Immature natural killer cell (primary cell): ENCODE data around the gene RAB28. TPM values are rescaled to one million over a fixed set of nuclear protein-coding genes. Genes with fewer than 3 reads are reported as not detected.

Experiments
- DNase-seq, 3 donors: peaks; one replicate each; pipeline ENCODE4 v3.0.0; 2022; ENCODE audit warnings: mixed read lengths in 1 of 3
- H3K27ac Mint-ChIP-seq, 6 donors: one replicate each; pipeline ENCODE4 v1.8.0; 2020; ENCODE audit warnings: mixed read lengths in 6 of 6, mild to moderate bottlenecking in 5 of 6, inconsistent platforms in 4 of 6, moderate library complexity in 3 of 6
- H3K27me3 Mint-ChIP-seq, 3 donors: one replicate each; pipeline ENCODE4 v1.8.0; 2020 to 2021; ENCODE audit warnings: low read depth in 3 of 3, mild to moderate bottlenecking in 3 of 3, mixed read lengths in 3 of 3, moderate library complexity in 3 of 3, inconsistent platforms in 1 of 3
- H3K36me3 Mint-ChIP-seq, 3 donors: one replicate each; pipeline ENCODE4 v1.8.0; 2020; ENCODE audit warnings: mixed read lengths in 3 of 3, inconsistent platforms in 2 of 3, mild to moderate bottlenecking in 2 of 3
- H3K4me1 Mint-ChIP-seq, 2 donors: one replicate each; pipeline ENCODE4 v1.8.0; 2020; ENCODE audit warnings: inconsistent platforms in 2 of 2, mild to moderate bottlenecking in 2 of 2, mixed read lengths in 2 of 2, moderate library complexity in 1 of 2
- H3K4me3 Mint-ChIP-seq, 5 donors: one replicate each; pipeline ENCODE4 v1.8.0; 2020; ENCODE audit warnings: mild to moderate bottlenecking in 5 of 5, mixed read lengths in 5 of 5, inconsistent platforms in 3 of 5, moderate library complexity in 3 of 5
- H3K9me3 Mint-ChIP-seq, 6 donors: one replicate each; pipeline ENCODE4 v1.8.0; 2020; ENCODE audit warnings: mild to moderate bottlenecking in 6 of 6, mixed read lengths in 6 of 6, inconsistent platforms in 4 of 6, moderate library complexity in 3 of 6
- polyA plus RNA-seq, 3 donors: library from polyadenylated mRNA; unstranded; fragments of 300-500 nt; fragmentation: Illumina TruSeq; gene quantifications; one replicate each; pipeline ENCODE4 v1.2.3, GENCODE V29; 2021

The RAB28 gene
- polyA plus RNA-seq, result 10 to 100 TPM; 16.8 to 25.2 (median 20.7) TPM

- Mint-ChIP-seq H3K27me3 (peaks cover 3 to 11% (median 8%) of the 10 kb centered on the region in 3 donors), H3K36me3 (no peaks in the 10 kb centered on the region), H3K4me3 (peak within 1 kb of the TSS; percentile 86 to 96 (median 93)), H3K9me3 (no peaks in the 10 kb centered on the region), H3K27ac (peak within 1 kb of the TSS; percentile 93 to 100 (median 98)), H3K4me1 (peaks cover 21 to 35% of the 10 kb centered on the region in 2 donors)
- DNase-seq, result peak; percentile 93 to 95 (median 95)
Observed at GRCh38 chr4:13484122-13484748, at the start of gene RAB28. TSS of gene RAB28 (minus strand) at chr4:13484340.

- H3K4me3 Mint-ChIP-seq, result no peak overlapping the region
- peaks cover 35 to 42% of the 10 kb centered on the region in 2 donors for H3K4me1 Mint-ChIP-seq
- H3K27me3 Mint-ChIP-seq, result peaks cover 52 to 84% (median 76%) of the 10 kb centered on the region in 3 donors
- no peak overlapping the region for H3K27ac Mint-ChIP-seq
- no peak for DNase-seq
- H3K36me3 Mint-ChIP-seq, result peaks cover 3 to 11% (median 3%) of the 10 kb centered on the region in 3 donors
- peaks cover 9 to 42% (median 20%) of the 10 kb centered on the region in 6 donors for H3K9me3 Mint-ChIP-seq
Observed at GRCh38 chr4:13531625-13531998, 47.5 kb upstream of the RAB28 start.

GRCh38 chr4:13530823-13531624, 46.9 kb upstream of the RAB28 start:
- peaks cover 32 to 38% of the 10 kb centered on the region in 2 donors for H3K4me1 Mint-ChIP-seq
- H3K4me3 Mint-ChIP-seq, result peak overlapping the region in 3 of 5 donors; percentile 7 to 33 (median 10)
- H3K27ac Mint-ChIP-seq, result no peak overlapping the region
- peaks cover 6 to 37% (median 19%) of the 10 kb centered on the region in 6 donors for H3K9me3 Mint-ChIP-seq
- H3K36me3 Mint-ChIP-seq, result peaks cover 0 to 11% (median 3%) of the 10 kb centered on the region in 3 donors
- no peak for DNase-seq
- H3K27me3 Mint-ChIP-seq, result peaks cover 48 to 84% (median 76%) of the 10 kb centered on the region in 3 donors

- H3K36me3 Mint-ChIP-seq, result peaks cover 0 to 11% (median 3%) of the 10 kb centered on the region in 3 donors
- H3K4me3 Mint-ChIP-seq, result peak overlapping the region; percentile 68 to 78 (median 75)
- H3K27ac Mint-ChIP-seq, result no peak overlapping the region
Observed at GRCh38 chr4:13529128-13529919, 45.2 kb upstream of the RAB28 start.

GRCh38 chr4:13528821-13529127, 44.6 kb upstream of the RAB28 start:
- Mint-ChIP-seq H3K27me3 (peaks cover 47 to 72% (median 72%) of the 10 kb centered on the region in 3 donors), H3K27ac (peak overlapping the region in 2 of 6 donors; percentile 22 to 62), H3K4me3 (peak overlapping the region; percentile 68 to 78 (median 75)), H3K9me3 (peaks cover 3 to 43% (median 15%) of the 10 kb centered on the region in 6 donors), H3K4me1 (peaks cover 32 to 38% of the 10 kb centered on the region in 2 donors), H3K36me3 (peaks cover 0 to 8% (median 3%) of the 10 kb centered on the region in 3 donors)
- no peak for DNase-seq

More at GRCh38 chr4:13529128-13529919, 45.2 kb upstream of the RAB28 start:
- Mint-ChIP-seq H3K4me1 (peaks cover 32 to 38% of the 10 kb centered on the region in 2 donors), H3K9me3 (peaks cover 8 to 48% (median 17%) of the 10 kb centered on the region in 6 donors), H3K27me3 (peaks cover 47 to 76% (median 75%) of the 10 kb centered on the region in 3 donors)
- no peak for DNase-seq

GRCh38 chr4:13527981-13528820, 44.1 kb upstream of the RAB28 start:
- Mint-ChIP-seq H3K9me3 (peaks cover 3 to 42% (median 15%) of the 10 kb centered on the region in 6 donors), H3K27ac (peak overlapping the region in 2 of 6 donors; percentile 22 to 62), H3K4me1 (peaks cover 32 to 39% of the 10 kb centered on the region in 2 donors), H3K27me3 (peaks cover 46 to 72% (median 70%) of the 10 kb centered on the region in 3 donors), H3K36me3 (peaks cover 0 to 8% (median 3%) of the 10 kb centered on the region in 3 donors), H3K4me3 (peak overlapping the region; percentile 68 to 78 (median 75))
- peak in 2 of 3 donors; percentile 32 to 34 for DNase-seq

- peaks cover 45 to 79% (median 69%) of the 10 kb centered on the region in 3 donors for H3K27me3 Mint-ChIP-seq
- peak in 2 of 3 donors; percentile 33 to 36 for DNase-seq
- peak overlapping the region; percentile 68 to 79 (median 75) for H3K4me3 Mint-ChIP-seq
- H3K9me3 Mint-ChIP-seq, result peaks cover 3 to 42% (median 15%) of the 10 kb centered on the region in 6 donors
- peaks cover 32 to 43% of the 10 kb centered on the region in 2 donors for H3K4me1 Mint-ChIP-seq
- no peak overlapping the region for H3K27ac Mint-ChIP-seq
- peaks cover 0 to 8% (median 3%) of the 10 kb centered on the region in 3 donors for H3K36me3 Mint-ChIP-seq
Observed at GRCh38 chr4:13527192-13527980, 43.2 kb upstream of the RAB28 start.

GRCh38 chr4:13526658-13527057, 42.5 kb upstream of the RAB28 start:
- Mint-ChIP-seq H3K4me1 (peaks cover 35 to 42% of the 10 kb centered on the region in 2 donors), H3K4me3 (peak overlapping the region in 2 of 5 donors; percentile 68 to 76), H3K36me3 (peaks cover 0 to 8% (median 3%) of the 10 kb centered on the region in 3 donors), H3K27me3 (peaks cover 46 to 81% (median 69%) of the 10 kb centered on the region in 3 donors), H3K27ac (no peak overlapping the region), H3K9me3 (peaks cover 3 to 40% (median 15%) of the 10 kb centered on the region in 6 donors)
- DNase-seq, result no peak

- Mint-ChIP-seq H3K4me3 (peak overlapping the region in 1 of 5 donors; percentile 20), H3K27me3 (peaks cover 39 to 75% (median 61%) of the 10 kb centered on the region in 3 donors), H3K36me3 (peaks cover 0 to 8% (median 3%) of the 10 kb centered on the region in 3 donors), H3K9me3 (peaks cover 3 to 31% (median 13%) of the 10 kb centered on the region in 6 donors), H3K27ac (no peak overlapping the region), H3K4me1 (peaks cover 29 to 33% of the 10 kb centered on the region in 2 donors)
- no peak for DNase-seq
Observed at GRCh38 chr4:13525606-13526281, 41.6 kb upstream of the RAB28 start.

- peaks cover 33 to 73% (median 54%) of the 10 kb centered on the region in 3 donors for H3K27me3 Mint-ChIP-seq
- DNase-seq, result no peak
- no peak overlapping the region for H3K4me3 Mint-ChIP-seq
- H3K9me3 Mint-ChIP-seq, result peaks cover 3 to 29% (median 11%) of the 10 kb centered on the region in 6 donors
- no peak overlapping the region for H3K27ac Mint-ChIP-seq
- H3K4me1 Mint-ChIP-seq, result peaks cover 25 to 31% of the 10 kb centered on the region in 2 donors
- H3K36me3 Mint-ChIP-seq, result peaks cover 0 to 8% (median 3%) of the 10 kb centered on the region in 3 donors
Observed at GRCh38 chr4:13524504-13525243, 40.5 kb upstream of the RAB28 start.
